Ishikawa (cell line): ENCODE results near the gene SLC46A3.

Experiments used
- CEBPB ChIP-seq: IDR thresholded peaks from 2 replicates; pipeline ENCODE4 v1.6.1; 2012
- CREB1 ChIP-seq: IDR thresholded peaks from 2 replicates; pipeline ENCODE4 v1.6.1; 2012; ENCODE audit warnings: low read depth
- EGR1 ChIP-seq: IDR thresholded peaks from 2 replicates; pipeline ENCODE4 v1.6.1; 2012
- EP300 ChIP-seq: IDR thresholded peaks from 2 replicates; pipeline ENCODE4 v1.6.1; 2012; ENCODE audit warnings: borderline replicate concordance
- FOXM1 ChIP-seq: IDR thresholded peaks from 2 replicates; pipeline ENCODE4 v1.6.1; 2012; ENCODE audit warnings: low read depth, borderline replicate concordance
- NFIC ChIP-seq: IDR thresholded peaks from 2 replicates; pipeline ENCODE4 v1.6.1; 2012
- RAD21 ChIP-seq: IDR thresholded peaks from 2 replicates; pipeline ENCODE4 v1.6.1; 2012; ENCODE audit warnings: low read depth
- REST ChIP-seq: IDR thresholded peaks from 2 replicates; pipeline ENCODE4 v1.6.1; 2012; ENCODE audit warnings: low read depth, mild to moderate bottlenecking
- TAF1 ChIP-seq: IDR thresholded peaks from 2 replicates; pipeline ENCODE4 v1.6.1; 2012; ENCODE audit warnings: low read depth, mild to moderate bottlenecking
- TCF12 ChIP-seq: IDR thresholded peaks from 2 replicates; pipeline ENCODE4 v1.6.1; 2012; ENCODE audit warnings: low read depth
- TEAD4 ChIP-seq: IDR thresholded peaks from 2 replicates; pipeline ENCODE4 v1.6.1; 2012
- USF1 ChIP-seq: IDR thresholded peaks from 2 replicates; pipeline ENCODE4 v1.6.1; 2012
- YY1 ChIP-seq: IDR thresholded peaks from 2 replicates; pipeline ENCODE4 v1.6.1; 2012; ENCODE audit warnings: low read depth
- ZBTB7A ChIP-seq: IDR thresholded peaks from 2 replicates; pipeline ENCODE4 v1.6.1; 2012; ENCODE audit warnings: low read depth
- TF ChIP-seq, protein P1 (sequence below): IDR thresholded peaks from 2 replicates; pipeline ENCODE4 v1.6.1; 2012

Gene SLC46A3

GRCh38 chr13:28653111-28653510 lies 65.7 kb downstream of the SLC46A3 start:
- TF ChIP-seq RAD21 (no peak), TEAD4 (no peak), CREB1 (no peak), EGR1 (no peak), REST (no peak), NFIC (no peak), TAF1 (no peak), ZBTB7A (no peak)

- TF ChIP-seq ZBTB7A (no peak), TEAD4 (no peak), CREB1 (no peak), NFIC (no peak), USF1 (no peak), REST (no peak), RAD21 (no peak), FOXM1 (no peak), YY1 (no peak), EP300 (no peak), TAF1 (no peak), TCF12 (no peak), CEBPB (no peak), EGR1 (no peak)
- TF ChIP-seq, protein P1, sequence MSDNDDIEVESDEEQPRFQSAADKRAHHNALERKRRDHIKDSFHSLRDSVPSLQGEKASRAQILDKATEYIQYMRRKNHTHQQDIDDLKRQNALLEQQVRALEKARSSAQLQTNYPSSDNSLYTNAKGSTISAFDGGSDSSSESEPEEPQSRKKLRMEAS = no peak
These were observed 66.9 kb downstream of the SLC46A3 start for GRCh38 chr13:28651810-28652401.

GRCh38 chr13:28650284-28650683 lies 68.5 kb downstream of the SLC46A3 start:
- no peak for TF ChIP-seq REST
- TF ChIP-seq TAF1 = no peak
- TF ChIP-seq YY1 = no peak
